HepG2 (cell line): ENCODE measurements around the gene TUBG2.

Experiments
- ETV6 ChIP-seq: sonication (generic); formaldehyde crosslinking; conservative IDR thresholded peaks from 2 replicates; pipeline ENCODE4 v1.4.0; 2020; ENCODE audit warnings: missing genetic modification reagents
- JUND ChIP-seq: sonication (generic); formaldehyde crosslinking; IDR thresholded peaks from 2 replicates; pipeline ENCODE4 v1.8.0; 2022; ENCODE audit warnings: mild to moderate bottlenecking, missing genetic modification reagents
- NBN ChIP-seq: fragments of 450-650 bp; conservative IDR thresholded peaks from 2 replicates; pipeline ENCODE4 v1.6.1; 2017
- RAD21 ChIP-seq: fragments of 450-650 bp; formaldehyde crosslinking; IDR thresholded peaks from 2 replicates; pipeline ENCODE4 v1.5.0; 2020; ENCODE audit warnings: mild to moderate bottlenecking
- ZNF350 ChIP-seq: sonication (generic); formaldehyde crosslinking; IDR thresholded peaks from 2 replicates; pipeline ENCODE4 v1.4.0; 2020; ENCODE audit warnings: mild to moderate bottlenecking, low read depth, missing genetic modification reagents, borderline replicate concordance
- ZSCAN31 ChIP-seq: sonication (generic); formaldehyde crosslinking; IDR thresholded peaks from 2 replicates; pipeline ENCODE4 v1.5.0; 2020; ENCODE audit warnings: low read depth, mild to moderate bottlenecking, missing genetic modification reagents
- TF ChIP-seq, protein P1 (sequence below): sonication (generic); formaldehyde crosslinking; IDR thresholded peaks from 2 replicates; pipeline ENCODE4 v1.5.0; 2020; ENCODE audit warnings: mild to moderate bottlenecking, missing genetic modification reagents, moderate library complexity
- TF ChIP-seq, protein P2 (sequence below): sonication (generic); formaldehyde crosslinking; IDR thresholded peaks from 2 replicates; pipeline ENCODE4 v1.9.0; 2021; ENCODE audit warnings: missing genetic modification reagents, mild to moderate bottlenecking, borderline replicate concordance
- TF ChIP-seq, protein P3 (sequence below): IDR thresholded peaks from 2 replicates; pipeline ENCODE4 v1.6.1; 2016; ENCODE audit warnings: low read depth
- TF ChIP-seq, protein P4 (sequence below): sonication (generic); formaldehyde crosslinking; IDR thresholded peaks from 2 replicates; pipeline ENCODE4 v1.4.0; 2020; ENCODE audit warnings: missing genetic modification reagents
- TF ChIP-seq, protein P5 (sequence below): sonication (generic); formaldehyde crosslinking; IDR thresholded peaks from 2 replicates; pipeline ENCODE4 v1.8.1; 2022; ENCODE audit warnings: low read depth, mild to moderate bottlenecking, missing genetic modification reagents

DNA sequence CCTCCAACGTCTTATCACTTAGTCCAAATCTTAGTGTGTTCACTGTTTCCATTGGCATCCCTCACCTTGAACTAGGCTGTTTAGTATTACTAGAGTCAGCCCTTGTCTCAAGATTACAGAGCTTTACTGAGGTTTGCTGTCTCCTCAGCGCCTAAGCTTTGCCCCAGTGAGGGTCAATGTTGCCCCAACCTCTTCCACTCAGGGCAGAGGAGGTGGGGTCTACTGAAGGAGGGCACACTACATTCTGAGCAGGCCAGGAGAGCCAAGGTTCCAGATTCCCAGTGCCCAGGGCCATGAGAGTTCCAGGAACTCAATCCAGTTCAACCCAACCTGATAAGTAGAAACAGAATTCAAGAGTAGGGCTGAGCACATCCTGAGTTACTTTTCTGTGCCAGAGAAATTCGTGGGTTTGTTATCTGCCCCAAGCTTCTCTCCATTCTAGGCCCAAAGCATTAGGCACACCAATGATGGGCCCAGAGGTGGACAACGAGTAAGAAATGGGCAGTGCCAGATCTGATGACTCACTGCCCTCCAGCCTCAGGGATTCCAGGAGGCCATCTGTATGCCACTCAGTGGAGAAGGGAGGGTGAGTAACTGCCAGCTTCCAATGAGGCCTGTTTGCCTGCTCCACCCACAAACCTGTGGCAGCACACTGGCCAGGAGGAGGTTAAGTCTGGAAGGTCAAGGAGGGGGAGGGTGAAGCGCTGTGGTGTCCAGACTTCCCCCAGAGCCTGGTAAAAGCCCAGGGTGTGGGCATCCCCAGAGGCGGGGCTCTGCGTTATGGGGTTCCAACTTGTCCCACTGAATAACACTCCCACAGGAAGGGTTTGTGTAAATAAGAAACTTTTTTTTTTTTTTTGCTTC lies 8.2 kb downstream of the TUBG2 start:
- TF ChIP-seq ZNF350 (CRISPR knock-in tag), result no peak
- TF ChIP-seq, protein P1, sequence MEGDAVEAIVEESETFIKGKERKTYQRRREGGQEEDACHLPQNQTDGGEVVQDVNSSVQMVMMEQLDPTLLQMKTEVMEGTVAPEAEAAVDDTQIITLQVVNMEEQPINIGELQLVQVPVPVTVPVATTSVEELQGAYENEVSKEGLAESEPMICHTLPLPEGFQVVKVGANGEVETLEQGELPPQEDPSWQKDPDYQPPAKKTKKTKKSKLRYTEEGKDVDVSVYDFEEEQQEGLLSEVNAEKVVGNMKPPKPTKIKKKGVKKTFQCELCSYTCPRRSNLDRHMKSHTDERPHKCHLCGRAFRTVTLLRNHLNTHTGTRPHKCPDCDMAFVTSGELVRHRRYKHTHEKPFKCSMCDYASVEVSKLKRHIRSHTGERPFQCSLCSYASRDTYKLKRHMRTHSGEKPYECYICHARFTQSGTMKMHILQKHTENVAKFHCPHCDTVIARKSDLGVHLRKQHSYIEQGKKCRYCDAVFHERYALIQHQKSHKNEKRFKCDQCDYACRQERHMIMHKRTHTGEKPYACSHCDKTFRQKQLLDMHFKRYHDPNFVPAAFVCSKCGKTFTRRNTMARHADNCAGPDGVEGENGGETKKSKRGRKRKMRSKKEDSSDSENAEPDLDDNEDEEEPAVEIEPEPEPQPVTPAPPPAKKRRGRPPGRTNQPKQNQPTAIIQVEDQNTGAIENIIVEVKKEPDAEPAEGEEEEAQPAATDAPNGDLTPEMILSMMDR (CRISPR knock-in tag), result no peak
- no peak for TF ChIP-seq ETV6 (CRISPR knock-in tag)
- TF ChIP-seq, protein P2, sequence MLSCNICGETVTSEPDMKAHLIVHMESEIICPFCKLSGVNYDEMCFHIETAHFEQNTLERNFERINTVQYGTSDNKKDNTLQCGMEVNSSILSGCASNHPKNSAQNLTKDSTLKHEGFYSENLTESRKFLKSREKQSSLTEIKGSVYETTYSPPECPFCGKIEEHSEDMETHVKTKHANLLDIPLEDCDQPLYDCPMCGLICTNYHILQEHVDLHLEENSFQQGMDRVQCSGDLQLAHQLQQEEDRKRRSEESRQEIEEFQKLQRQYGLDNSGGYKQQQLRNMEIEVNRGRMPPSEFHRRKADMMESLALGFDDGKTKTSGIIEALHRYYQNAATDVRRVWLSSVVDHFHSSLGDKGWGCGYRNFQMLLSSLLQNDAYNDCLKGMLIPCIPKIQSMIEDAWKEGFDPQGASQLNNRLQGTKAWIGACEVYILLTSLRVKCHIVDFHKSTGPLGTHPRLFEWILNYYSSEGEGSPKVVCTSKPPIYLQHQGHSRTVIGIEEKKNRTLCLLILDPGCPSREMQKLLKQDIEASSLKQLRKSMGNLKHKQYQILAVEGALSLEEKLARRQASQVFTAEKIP, result no peak
- TF ChIP-seq, protein P3, sequence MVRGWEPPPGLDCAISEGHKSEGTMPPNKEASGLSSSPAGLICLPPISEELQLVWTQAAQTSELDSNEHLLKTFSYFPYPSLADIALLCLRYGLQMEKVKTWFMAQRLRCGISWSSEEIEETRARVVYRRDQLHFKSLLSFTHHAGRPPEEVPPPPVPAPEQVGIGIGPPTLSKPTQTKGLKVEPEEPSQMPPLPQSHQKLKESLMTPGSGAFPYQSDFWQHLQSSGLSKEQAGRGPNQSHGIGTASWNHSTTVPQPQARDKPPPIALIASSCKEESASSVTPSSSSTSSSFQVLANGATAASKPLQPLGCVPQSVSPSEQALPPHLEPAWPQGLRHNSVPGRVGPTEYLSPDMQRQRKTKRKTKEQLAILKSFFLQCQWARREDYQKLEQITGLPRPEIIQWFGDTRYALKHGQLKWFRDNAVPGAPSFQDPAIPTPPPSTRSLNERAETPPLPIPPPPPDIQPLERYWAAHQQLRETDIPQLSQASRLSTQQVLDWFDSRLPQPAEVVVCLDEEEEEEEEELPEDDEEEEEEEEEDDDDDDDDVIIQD (CRISPR knock-in tag), result no peak
- no peak for TF ChIP-seq ZSCAN31 (CRISPR knock-in tag)
- no peak for TF ChIP-seq NBN
- TF ChIP-seq, protein P4, sequence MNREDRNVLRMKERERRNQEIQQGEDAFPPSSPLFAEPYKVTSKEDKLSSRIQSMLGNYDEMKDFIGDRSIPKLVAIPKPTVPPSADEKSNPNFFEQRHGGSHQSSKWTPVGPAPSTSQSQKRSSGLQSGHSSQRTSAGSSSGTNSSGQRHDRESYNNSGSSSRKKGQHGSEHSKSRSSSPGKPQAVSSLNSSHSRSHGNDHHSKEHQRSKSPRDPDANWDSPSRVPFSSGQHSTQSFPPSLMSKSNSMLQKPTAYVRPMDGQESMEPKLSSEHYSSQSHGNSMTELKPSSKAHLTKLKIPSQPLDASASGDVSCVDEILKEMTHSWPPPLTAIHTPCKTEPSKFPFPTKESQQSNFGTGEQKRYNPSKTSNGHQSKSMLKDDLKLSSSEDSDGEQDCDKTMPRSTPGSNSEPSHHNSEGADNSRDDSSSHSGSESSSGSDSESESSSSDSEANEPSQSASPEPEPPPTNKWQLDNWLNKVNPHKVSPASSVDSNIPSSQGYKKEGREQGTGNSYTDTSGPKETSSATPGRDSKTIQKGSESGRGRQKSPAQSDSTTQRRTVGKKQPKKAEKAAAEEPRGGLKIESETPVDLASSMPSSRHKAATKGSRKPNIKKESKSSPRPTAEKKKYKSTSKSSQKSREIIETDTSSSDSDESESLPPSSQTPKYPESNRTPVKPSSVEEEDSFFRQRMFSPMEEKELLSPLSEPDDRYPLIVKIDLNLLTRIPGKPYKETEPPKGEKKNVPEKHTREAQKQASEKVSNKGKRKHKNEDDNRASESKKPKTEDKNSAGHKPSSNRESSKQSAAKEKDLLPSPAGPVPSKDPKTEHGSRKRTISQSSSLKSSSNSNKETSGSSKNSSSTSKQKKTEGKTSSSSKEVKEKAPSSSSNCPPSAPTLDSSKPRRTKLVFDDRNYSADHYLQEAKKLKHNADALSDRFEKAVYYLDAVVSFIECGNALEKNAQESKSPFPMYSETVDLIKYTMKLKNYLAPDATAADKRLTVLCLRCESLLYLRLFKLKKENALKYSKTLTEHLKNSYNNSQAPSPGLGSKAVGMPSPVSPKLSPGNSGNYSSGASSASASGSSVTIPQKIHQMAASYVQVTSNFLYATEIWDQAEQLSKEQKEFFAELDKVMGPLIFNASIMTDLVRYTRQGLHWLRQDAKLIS, result no peak
- TF ChIP-seq, protein P5, sequence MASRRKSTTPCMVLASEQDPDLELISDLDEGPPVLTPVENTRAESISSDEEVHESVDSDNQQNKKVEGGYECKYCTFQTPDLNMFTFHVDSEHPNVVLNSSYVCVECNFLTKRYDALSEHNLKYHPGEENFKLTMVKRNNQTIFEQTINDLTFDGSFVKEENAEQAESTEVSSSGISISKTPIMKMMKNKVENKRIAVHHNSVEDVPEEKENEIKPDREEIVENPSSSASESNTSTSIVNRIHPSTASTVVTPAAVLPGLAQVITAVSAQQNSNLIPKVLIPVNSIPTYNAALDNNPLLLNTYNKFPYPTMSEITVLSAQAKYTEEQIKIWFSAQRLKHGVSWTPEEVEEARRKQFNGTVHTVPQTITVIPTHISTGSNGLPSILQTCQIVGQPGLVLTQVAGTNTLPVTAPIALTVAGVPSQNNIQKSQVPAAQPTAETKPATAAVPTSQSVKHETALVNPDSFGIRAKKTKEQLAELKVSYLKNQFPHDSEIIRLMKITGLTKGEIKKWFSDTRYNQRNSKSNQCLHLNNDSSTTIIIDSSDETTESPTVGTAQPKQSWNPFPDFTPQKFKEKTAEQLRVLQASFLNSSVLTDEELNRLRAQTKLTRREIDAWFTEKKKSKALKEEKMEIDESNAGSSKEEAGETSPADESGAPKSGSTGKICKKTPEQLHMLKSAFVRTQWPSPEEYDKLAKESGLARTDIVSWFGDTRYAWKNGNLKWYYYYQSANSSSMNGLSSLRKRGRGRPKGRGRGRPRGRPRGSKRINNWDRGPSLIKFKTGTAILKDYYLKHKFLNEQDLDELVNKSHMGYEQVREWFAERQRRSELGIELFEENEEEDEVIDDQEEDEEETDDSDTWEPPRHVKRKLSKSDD, result no peak
- no peak for TF ChIP-seq JUND (CRISPR knock-in tag)
- TF ChIP-seq RAD21 (CRISPR knock-in tag), result no peak
